ENCODE results near the gene MYL3. TPM values are rescaled to one million over a fixed set of nuclear protein-coding genes. Genes with fewer than 3 reads are reported as not detected.

MYL3 gene
- total and polyA plus RNA-seq, 2 of the 4 experiments (the other 2 are of a cell fraction), result 0.09 TPM; not detected in 1

DNA sequence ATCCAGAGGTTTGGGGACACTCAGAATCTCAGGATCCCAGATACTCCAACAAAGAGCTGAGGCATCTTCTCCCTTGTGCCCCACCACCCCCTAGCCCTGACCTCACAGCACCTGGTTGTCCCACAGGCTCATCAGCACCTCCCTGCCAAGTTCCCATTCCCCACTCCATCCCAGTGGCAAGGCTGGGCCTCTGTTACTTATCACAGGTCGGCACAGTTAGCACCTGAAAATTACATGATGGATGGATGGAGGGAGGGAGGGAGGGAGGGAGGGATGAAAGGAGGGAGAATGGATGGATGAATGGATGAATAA is 12.8 kb downstream of the MYL3 start:
- no peak overlapping the region for H3K56ac ChIP-seq (ENCODE audit: extremely low read depth, insufficient read depth, low read length)
- ChIA-PET POLR2A (ENCODE audit: unreplicated experiment) (no interaction called here), CTCF (no interaction called here)
- H3K36me3 ChIP-seq (ENCODE audit: control insufficient read depth, insufficient read depth, low read length), result no peaks in the 10 kb centered on the region
- no peak overlapping the region for H2BK15ac ChIP-seq (ENCODE audit: low read depth, low read length)
- BruUV-seq (replicated peaks), result no TSS peak
- no peak for ATAC-seq (ENCODE audit: low read depth)
- H2BK5ac ChIP-seq (ENCODE audit: low read depth, low read length, poor library complexity, severe bottlenecking), result no peak overlapping the region
- no peaks in the 10 kb centered on the region for H3K9me3 ChIP-seq (ENCODE audit: control insufficient read depth, insufficient read depth, low read length)
- dilution Hi-C loops (cut with HindIII; ENCODE audit: low sequenced_read_pairs, unreplicated experiment), result no loop called here
- H3K14ac ChIP-seq (replicated peaks; ENCODE audit: low read depth, low read length), result no peak overlapping the region
- intact Hi-C loops (cut with micrococcal nuclease), result no loop called here
- no peaks in the 10 kb centered on the region for H4K20me1 ChIP-seq (ENCODE audit: insufficient read depth, low read length)
- H3K9me1 ChIP-seq (ENCODE audit: insufficient read depth, low read length), result peaks cover 3% of the 10 kb centered on the region
- no peak overlapping the region for H2AK9ac ChIP-seq (replicated peaks; ENCODE audit: low read depth, low read length, poor library complexity)
- no peak overlapping the region for H3K23ac ChIP-seq (ENCODE audit: low read depth, low read length)
- H2BK120ac ChIP-seq (ENCODE audit: low read depth, low read length), result no peak overlapping the region
- H3K18ac ChIP-seq (ENCODE audit: low read depth, low read length), result no peak overlapping the region
- H3K27ac ChIP-seq (ENCODE audit: insufficient read depth, low read length), result no peak overlapping the region
- no peak overlapping the region for H3K4me2 ChIP-seq (ENCODE audit: low read depth, low read length)
- TF ChIP-seq CEBPB (IDR thresholded peaks at IDR 0.05; ENCODE audit: low read depth, low read length) (no peak), CHD1 (IDR thresholded peaks at IDR 0.05; ENCODE audit: low read depth, low read length) (no peak), SMC3 (IDR thresholded peaks at IDR 0.05; ENCODE audit: low read depth, low read length) (no peak), FOS (IDR thresholded peaks at IDR 0.05; ENCODE audit: low read depth, low read length) (no peak), MAZ (IDR thresholded peaks at IDR 0.05; ENCODE audit: borderline replicate concordance, low read depth, low read length) (no peak), NFE2L2 (IDR thresholded peaks at IDR 0.05; ENCODE audit: low read depth, low read length) (no peak), RCOR1 (IDR thresholded peaks at IDR 0.05; ENCODE audit: insufficient replicate concordance, low read length) (no peak), RAD21 (IDR thresholded peaks at IDR 0.05; ENCODE audit: low read length) (no peak), MXI1 (IDR thresholded peaks at IDR 0.05; ENCODE audit: borderline replicate concordance, low read depth, low read length) (no peak), MAFK (IDR thresholded peaks at IDR 0.05; ENCODE audit: low read depth, low read length) (no peak), RFX5 (IDR thresholded peaks at IDR 0.05; ENCODE audit: low read depth, low read length) (no peak)
- TF ChIP-seq, protein P1, sequence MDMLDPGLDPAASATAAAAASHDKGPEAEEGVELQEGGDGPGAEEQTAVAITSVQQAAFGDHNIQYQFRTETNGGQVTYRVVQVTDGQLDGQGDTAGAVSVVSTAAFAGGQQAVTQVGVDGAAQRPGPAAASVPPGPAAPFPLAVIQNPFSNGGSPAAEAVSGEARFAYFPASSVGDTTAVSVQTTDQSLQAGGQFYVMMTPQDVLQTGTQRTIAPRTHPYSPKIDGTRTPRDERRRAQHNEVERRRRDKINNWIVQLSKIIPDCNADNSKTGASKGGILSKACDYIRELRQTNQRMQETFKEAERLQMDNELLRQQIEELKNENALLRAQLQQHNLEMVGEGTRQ (IDR thresholded peaks at IDR 0.05; ENCODE audit: low read depth, low read length), result no peak
- TF ChIP-seq, protein P2, sequence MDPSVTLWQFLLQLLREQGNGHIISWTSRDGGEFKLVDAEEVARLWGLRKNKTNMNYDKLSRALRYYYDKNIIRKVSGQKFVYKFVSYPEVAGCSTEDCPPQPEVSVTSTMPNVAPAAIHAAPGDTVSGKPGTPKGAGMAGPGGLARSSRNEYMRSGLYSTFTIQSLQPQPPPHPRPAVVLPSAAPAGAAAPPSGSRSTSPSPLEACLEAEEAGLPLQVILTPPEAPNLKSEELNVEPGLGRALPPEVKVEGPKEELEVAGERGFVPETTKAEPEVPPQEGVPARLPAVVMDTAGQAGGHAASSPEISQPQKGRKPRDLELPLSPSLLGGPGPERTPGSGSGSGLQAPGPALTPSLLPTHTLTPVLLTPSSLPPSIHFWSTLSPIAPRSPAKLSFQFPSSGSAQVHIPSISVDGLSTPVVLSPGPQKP (IDR thresholded peaks at IDR 0.05; ENCODE audit: borderline replicate concordance, low read depth, low read length), result no peak
- no peak for DNase-seq
- peaks cover 7% of the 10 kb centered on the region; the same call in 1 of the 2 replicates for H3K4me1 ChIP-seq (ENCODE audit: control insufficient read depth, insufficient read depth, low read length)
- H2AFZ ChIP-seq (replicated peaks; ENCODE audit: low read length, poor library complexity), result no peak overlapping the region
- WGBS, 2 experiments (ENCODE audit: extremely low coverage in 2 of 2, insufficient read length in 1 of 2), result no CpG with 5 or more reads among the region's 1 CpG
- in situ Hi-C loops (cut with MboI; ENCODE audit: low sequenced_read_pairs), result no loop called here
- H3K27me3 ChIP-seq (ENCODE audit: control insufficient read depth, insufficient read depth, low read length), result peaks cover 30% of the 10 kb centered on the region
- no peak overlapping the region for H2BK20ac ChIP-seq (ENCODE audit: low read depth, low read length)
- H4K91ac ChIP-seq (ENCODE audit: insufficient read depth, low read depth, low read length), result no peak overlapping the region
- H4K5ac ChIP-seq (ENCODE audit: low read depth, low read length), result no peak overlapping the region
- no peak overlapping the region for H3K4me3 ChIP-seq (ENCODE audit: insufficient read depth, low read depth, low read length)
- no peaks in the 10 kb centered on the region for H3K79me1 ChIP-seq (ENCODE audit: low read depth in 1 of 2, low read length in 2 of 2)
- H2AK5ac ChIP-seq (ENCODE audit: low read depth, low read length), result no peak overlapping the region
- H4K8ac ChIP-seq (ENCODE audit: low read depth in 2 of 2, low read length in 2 of 2), result no peak overlapping the region
- H3K4ac ChIP-seq (ENCODE audit: low read depth, low read length), result no peak overlapping the region
- H3K9ac ChIP-seq (ENCODE audit: low read depth, low read length), result no peak overlapping the region
